Keratinocyte (primary cell): ENCODE measurements around the gene TNIK. TPM values are rescaled to one million over a fixed set of nuclear protein-coding genes. Genes with fewer than 3 reads are reported as not detected.
A peak's percentile ranks its signal among the peaks of the same experiment; 100 is the strongest.
"Not testable (repeated sequence)": the region's sequence is repeated elsewhere in the genome, so short reads cannot be mapped to it uniquely, and the experiment has no call there.

Experiments
- DNase-seq: peaks from one replicate; pipeline ENCODE4 v3.0.0-alpha.2; 2011; ENCODE audit warnings: low read depth, missing footprints, low spot score
- FAIRE-seq: peaks from 2 replicates; lab custom pipeline; 2011; peaks lifted over from hg19 to GRCh38; lab: Jason Lieb, UNC
- H2AFZ ChIP-seq: 2 replicates; pipeline ENCODE4 v1.6.0; 2012; ENCODE audit warnings: low read length, control low read depth, inconsistent platforms; ENCODE audit not compliant: control insufficient read depth
- H3K27ac ChIP-seq: 2 replicates; pipeline ENCODE4 v1.5.1; 2011; ENCODE audit warnings: low read length; ENCODE audit not compliant: control insufficient read depth, insufficient read depth
- H3K27me3 ChIP-seq: 3 replicates; pipeline ENCODE4 v1.6.0; 2011; ENCODE audit warnings: low read length; ENCODE audit not compliant: control insufficient read depth, insufficient read depth; ENCODE audit errors: extremely low read depth
- H3K36me3 ChIP-seq, 2 experiments: 2 replicates in 1 of 2; 3 replicates in 1 of 2; pipeline ENCODE4 v1.5.1; 2011; ENCODE audit warnings: low read length in 2 of 2, mild to moderate bottlenecking in 1 of 2; ENCODE audit not compliant: control insufficient read depth in 2 of 2, insufficient read depth in 2 of 2; ENCODE audit errors: extremely low read depth in 1 of 2
- H3K4me1 ChIP-seq: 3 replicates; pipeline ENCODE4 v1.5.1; 2011; ENCODE audit warnings: low read length; ENCODE audit not compliant: control insufficient read depth, insufficient read depth; ENCODE audit errors: extremely low read depth
- H3K4me2 ChIP-seq: 3 replicates; pipeline ENCODE4 v1.6.0; 2011; ENCODE audit warnings: low read depth, low read length; ENCODE audit not compliant: control insufficient read depth, insufficient read depth; ENCODE audit errors: extremely low read depth
- H3K4me3 ChIP-seq, 3 experiments: fragments of 200-600 bp in 1 of 3; sonication (generic) in 1 of 3; 2 replicates in 2 of 3; 3 replicates in 1 of 3; pipeline ENCODE4 v1.5.1; 2011 to 2016; ENCODE audit warnings: low read length in 3 of 3, mild to moderate bottlenecking in 3 of 3, control low read depth in 2 of 3, inconsistent platforms in 1 of 3, low read depth in 1 of 3, mixed read lengths in 1 of 3, mixed run types in 1 of 3, moderate library complexity in 1 of 3; ENCODE audit not compliant: control insufficient read depth in 2 of 3, insufficient read depth in 2 of 3; ENCODE audit errors: extremely low read depth in 1 of 3
- H3K79me2 ChIP-seq: 2 replicates; pipeline ENCODE4 v1.6.0; 2012; ENCODE audit warnings: low read length; ENCODE audit not compliant: control insufficient read depth, insufficient read depth
- H3K9ac ChIP-seq: 3 replicates; pipeline ENCODE4 v1.6.0; 2011; ENCODE audit warnings: low read length; ENCODE audit not compliant: control insufficient read depth, insufficient read depth; ENCODE audit errors: extremely low read depth
- H3K9me1 ChIP-seq: 3 replicates; pipeline ENCODE4 v1.6.0; 2011; ENCODE audit warnings: low read length; ENCODE audit not compliant: control insufficient read depth, insufficient read depth; ENCODE audit errors: extremely low read depth
- H3K9me3 ChIP-seq: 2 replicates; pipeline ENCODE4 v1.5.1; 2012; ENCODE audit warnings: low read depth, low read length; ENCODE audit not compliant: control insufficient read depth
- H4K20me1 ChIP-seq: 3 replicates; pipeline ENCODE4 v1.6.0; 2011; ENCODE audit warnings: low read length; ENCODE audit not compliant: control insufficient read depth, insufficient read depth; ENCODE audit errors: extremely low read depth
- CTCF ChIP-seq, 3 experiments: IDR thresholded peaks in 1 of 3; conservative IDR thresholded peaks in 1 of 3; optimal IDR thresholded peaks in 1 of 3; 2 replicates in 2 of 3; 3 replicates in 1 of 3; pipeline versions ENCODE3 to v1.5.1; 2011; ENCODE audit warnings: low read length in 3 of 3, mild to moderate bottlenecking in 3 of 3, moderate library complexity in 2 of 3, control low read depth in 1 of 3, inconsistent platforms in 1 of 3; ENCODE audit not compliant: insufficient read depth in 2 of 3; ENCODE audit errors: extremely low read depth in 1 of 3
- EZH2 ChIP-seq: IDR thresholded peaks from one replicate; pipeline ENCODE4 v1.6.1; 2012; ENCODE audit warnings: inconsistent platforms, mild to moderate bottlenecking, low read length, moderate library complexity
- dilution Hi-C: fragments of 300-500 bp; cut with MboI; formaldehyde crosslinking; loops from one replicate; pipeline ENCODE4 v1.7.0; 2020; ENCODE audit warnings: low sequenced_read_pairs; ENCODE audit not compliant: extremely low pct_ligation_motif_present
- polyA plus RNA-seq, 5 experiments: library from polyadenylated mRNA; depleted of rRNA in 3 of 5; stranded (reverse) in 3 of 5; stranded (forward) in 1 of 5; unstranded in 1 of 5; fragments of >200 nt; gene quantifications; 1 replicate in 1 of 5; 2 replicates in 3 of 5; 3 replicates in 1 of 5; pipeline versions ENCODE4 v1.2.1 to v1.2.3, GENCODE V29; 2011 to 2012; ENCODE audit warnings: missing spikeins in 2 of 5, low read depth in 1 of 5, low replicate concordance in 1 of 5

Gene TNIK
- polyA plus RNA-seq, 1 donor (not counting 4 experiments of a cell fraction or from before 2014, with no cell fraction given), result 4.4 TPM

- Histone ChIP-seq H2AFZ (no peak overlapping the region), H3K4me3 (no peak overlapping the region), H3K36me3 (no peaks in the 10 kb centered on the region), H3K27ac (no peak overlapping the region), H3K9me1 (no peaks in the 10 kb centered on the region), H3K27me3 (no peaks in the 10 kb centered on the region), H3K4me1 (peaks cover 3% of the 10 kb centered on the region), H4K20me1 (no peaks in the 10 kb centered on the region), H3K9ac (no peak overlapping the region), H3K9me3 (no peaks in the 10 kb centered on the region), H3K4me2 (no peak overlapping the region), H3K79me2 (no peaks in the 10 kb centered on the region)
- FAIRE-seq, result no peak
- dilution Hi-C loops, result no loop called here
- no peak for TF ChIP-seq CTCF (optimal IDR thresholded peaks at IDR 0.05 in 1 of 3, IDR thresholded peaks at IDR 0.05 in 1 of 3, conservative IDR thresholded peaks at IDR 0.05 in 1 of 3; ENCODE audit: extremely low read depth in 1 of 3, insufficient read depth in 2 of 3, low read length in 3 of 3)
- no peak for TF ChIP-seq EZH2
- DNase-seq, result no peak
These were observed 76.8 kb downstream of the TNIK start for GRCh38 chr3:171383206-171384018.

GRCh38 chr3:171382347-171382746 lies 77.9 kb downstream of the TNIK start:
- H4K20me1 ChIP-seq, H2AFZ ChIP-seq, H3K79me2 ChIP-seq, H3K9me1 ChIP-seq, H3K4me2 ChIP-seq, H3K4me1 ChIP-seq, DNase-seq, H3K9ac ChIP-seq, FAIRE-seq, H3K9me3 ChIP-seq, H3K27ac ChIP-seq, H3K4me3 ChIP-seq, H3K27me3 ChIP-seq, H3K36me3 ChIP-seq, dilution Hi-C loops: not testable (repeated sequence)
- peak in 2 of 3 experiments; percentile 14 to 22 for TF ChIP-seq CTCF (optimal IDR thresholded peaks at IDR 0.05 in 1 of 3, IDR thresholded peaks at IDR 0.05 in 1 of 3, conservative IDR thresholded peaks at IDR 0.05 in 1 of 3; ENCODE audit: extremely low read depth in 1 of 3, insufficient read depth in 2 of 3, low read length in 3 of 3)
